ENCODE results near the gene RAP1GAP2.

Gene RAP1GAP2

GRCh38 chr17:2852221-2852620, 56.0 kb downstream of the RAP1GAP2 start:
- in situ Hi-C loops (cut with MboI; ENCODE audit: low sequenced_read_pairs): no loop called here

DNA sequence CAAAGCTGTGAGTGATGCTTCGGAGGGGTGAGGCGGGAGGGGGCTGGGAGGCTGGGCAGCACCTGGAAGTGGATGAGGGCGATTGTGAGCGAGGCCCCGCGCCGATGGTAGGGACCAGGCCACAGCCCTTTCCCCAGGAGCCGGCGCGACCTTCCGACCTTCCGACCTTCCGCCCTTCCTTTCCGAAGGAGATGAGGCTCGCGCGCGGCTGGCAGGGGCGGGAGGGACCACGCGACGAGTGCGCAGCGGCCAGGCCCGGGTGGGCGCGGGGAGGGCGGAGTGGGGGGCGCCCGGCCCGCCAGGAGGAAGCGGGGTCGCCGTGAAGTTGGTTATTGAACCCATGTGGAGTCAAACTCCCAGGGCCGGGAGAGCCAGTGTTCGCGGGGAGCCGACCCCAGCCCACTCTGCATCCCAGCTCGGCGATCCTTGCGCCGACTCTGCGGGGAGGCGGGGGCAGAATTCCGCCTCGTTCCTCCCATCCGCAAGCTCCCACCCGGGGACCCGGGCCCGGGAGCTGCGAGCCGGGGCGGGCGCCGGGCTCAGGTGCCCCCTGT, 56.6 kb downstream of the RAP1GAP2 start:
- in situ Hi-C loops (cut with MboI; ENCODE audit: low sequenced_read_pairs): no loop called here

- in situ Hi-C loops (cut with MboI; ENCODE audit: low sequenced_read_pairs): no loop called here
Observed at GRCh38 chr17:2853283-2854142, 57.3 kb downstream of the RAP1GAP2 start.

DNA sequence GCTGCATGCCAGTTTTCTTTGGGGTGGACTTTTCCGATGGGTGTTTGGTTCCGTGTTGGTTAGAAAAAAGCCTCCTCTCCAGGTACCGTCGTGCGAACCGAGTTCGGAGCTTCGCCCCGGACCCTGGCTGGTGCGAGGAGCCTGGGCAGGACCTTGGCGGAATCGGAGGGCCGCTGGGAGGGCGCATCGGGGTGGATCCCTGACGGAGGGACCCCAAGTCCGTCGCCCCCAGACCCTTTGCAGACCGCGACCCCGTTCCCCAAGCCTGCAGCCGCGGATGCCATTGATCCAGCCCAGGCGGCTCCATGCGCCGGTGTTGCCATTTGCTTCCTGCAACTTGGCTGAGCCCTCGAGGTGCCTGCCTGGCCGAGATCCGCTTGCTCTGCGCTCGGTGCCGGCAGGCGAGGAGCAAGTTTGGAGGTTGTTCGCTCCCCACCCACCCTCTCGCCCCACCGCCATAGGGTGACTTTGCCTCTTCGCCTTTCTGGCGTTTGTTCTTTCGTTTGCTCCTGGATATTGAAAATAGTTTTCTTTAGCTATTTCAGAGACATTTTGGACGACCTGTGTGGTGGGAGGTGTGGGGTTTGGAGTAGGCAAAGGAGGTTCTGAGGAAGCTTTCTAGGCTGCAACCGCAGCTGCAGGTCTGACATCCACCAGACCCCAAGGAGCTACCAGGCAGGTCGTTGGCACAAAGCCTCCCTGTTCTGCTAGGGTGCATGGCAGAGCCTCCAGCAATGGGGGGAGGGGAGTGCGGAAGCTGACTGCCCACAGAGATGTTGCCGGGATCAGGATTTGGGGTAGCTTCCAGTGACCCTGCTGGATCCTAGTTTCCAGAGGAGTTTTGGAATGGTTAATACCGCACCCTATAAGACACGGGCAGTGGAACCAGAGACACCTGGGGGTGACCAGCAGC, 58.2 kb downstream of the RAP1GAP2 start:
- in situ Hi-C loops (cut with MboI; ENCODE audit: low sequenced_read_pairs): no loop called here

DNA sequence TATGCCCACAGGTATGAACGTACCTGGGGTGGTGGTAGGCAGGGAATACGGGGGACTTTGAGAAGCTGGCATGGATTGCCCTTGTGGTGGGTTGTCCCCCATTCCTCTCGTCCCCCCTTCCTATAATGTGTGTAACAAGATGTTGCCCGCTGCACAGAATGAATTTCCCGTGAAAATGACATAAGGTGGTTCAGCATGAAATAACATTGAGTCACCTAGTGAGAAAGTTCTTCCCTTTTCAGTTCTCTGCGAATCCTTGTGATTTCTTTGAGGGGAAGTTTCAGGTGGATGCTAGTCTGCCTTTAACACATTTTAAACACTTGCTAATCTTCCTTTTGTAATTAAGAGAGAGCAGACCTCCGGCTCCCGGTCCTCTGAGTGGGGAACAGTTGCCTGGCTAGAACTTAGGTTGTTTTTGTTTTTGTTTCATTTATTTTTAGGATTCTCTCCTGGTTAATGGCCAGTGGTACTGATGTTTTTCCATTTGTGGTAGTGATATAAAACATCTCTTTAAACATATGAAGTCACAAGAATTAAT, 58.9 kb downstream of the RAP1GAP2 start:
- in situ Hi-C loops (cut with MboI; ENCODE audit: low sequenced_read_pairs): no loop called here

DNA sequence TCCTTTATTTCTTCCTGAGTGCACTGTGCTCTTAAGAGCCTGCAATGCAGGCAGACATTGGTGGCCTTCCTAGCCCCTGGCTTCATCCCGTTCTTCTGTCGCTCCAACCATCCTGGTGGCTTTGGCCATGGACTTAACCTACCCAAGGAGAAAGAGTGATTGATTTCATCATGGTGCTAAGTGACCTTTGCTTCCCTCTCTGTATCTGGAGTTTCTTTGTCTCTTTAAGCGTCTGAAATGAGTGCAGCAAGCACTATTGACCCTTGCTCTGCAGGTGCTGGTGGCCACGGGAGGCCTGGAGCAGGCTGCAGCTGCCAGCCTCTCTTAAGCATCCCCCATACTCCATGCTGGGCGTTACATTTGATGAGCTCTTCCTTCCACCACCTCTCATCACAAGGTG, 60.5 kb downstream of the RAP1GAP2 start:
- in situ Hi-C loops (cut with MboI; ENCODE audit: low sequenced_read_pairs): no loop called here

DNA sequence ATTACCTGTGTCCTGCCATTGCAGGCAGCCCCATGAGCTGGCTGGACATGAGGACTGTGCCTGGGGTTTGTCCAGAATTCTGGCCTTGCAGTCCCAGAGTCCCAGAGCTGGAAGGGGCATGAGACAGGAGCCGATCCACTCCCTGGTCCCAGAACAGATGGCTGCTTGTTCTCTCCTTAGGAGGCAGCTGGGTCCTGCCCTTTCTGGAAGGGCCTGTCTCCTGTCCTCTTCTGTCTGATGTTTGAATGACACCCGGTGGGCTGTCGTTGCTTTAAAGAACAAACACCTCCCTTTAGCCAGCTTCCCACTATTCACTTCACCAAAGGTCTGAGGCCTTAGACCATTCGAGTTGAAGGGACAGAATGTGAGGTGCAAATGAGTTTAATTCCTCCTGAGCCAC, 63.8 kb downstream of the RAP1GAP2 start:
- in situ Hi-C loops (cut with MboI; ENCODE audit: low sequenced_read_pairs): no loop called here

GRCh38 chr17:2860883-2861282, 64.6 kb downstream of the RAP1GAP2 start:
- in situ Hi-C loops (cut with MboI; ENCODE audit: low sequenced_read_pairs): no loop called here

DNA sequence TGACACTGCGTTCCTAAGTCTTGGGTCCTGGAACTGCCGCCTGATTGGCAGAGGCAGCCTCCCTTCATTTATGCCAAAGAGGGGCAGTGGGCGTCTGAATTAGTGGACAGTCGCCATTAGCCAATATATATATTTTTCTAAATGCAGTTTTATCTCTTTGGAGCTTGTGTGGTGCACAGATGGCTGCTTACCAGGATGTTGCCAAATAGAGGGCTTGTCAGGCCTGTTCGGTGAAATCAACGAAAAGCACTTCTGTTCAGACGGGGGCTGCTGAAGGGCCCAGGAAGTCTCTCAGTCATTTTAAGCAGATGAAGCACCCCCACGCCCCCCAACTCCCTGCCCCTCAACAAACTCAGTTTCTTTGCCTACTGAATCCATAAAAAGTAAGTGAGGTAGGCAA, 66.0 kb downstream of the RAP1GAP2 start:
- in situ Hi-C loops (cut with MboI; ENCODE audit: low sequenced_read_pairs): no loop called here

- in situ Hi-C loops (cut with MboI; ENCODE audit: low sequenced_read_pairs): no loop called here
Observed at GRCh38 chr17:2863204-2863603, 67.0 kb downstream of the RAP1GAP2 start.

DNA sequence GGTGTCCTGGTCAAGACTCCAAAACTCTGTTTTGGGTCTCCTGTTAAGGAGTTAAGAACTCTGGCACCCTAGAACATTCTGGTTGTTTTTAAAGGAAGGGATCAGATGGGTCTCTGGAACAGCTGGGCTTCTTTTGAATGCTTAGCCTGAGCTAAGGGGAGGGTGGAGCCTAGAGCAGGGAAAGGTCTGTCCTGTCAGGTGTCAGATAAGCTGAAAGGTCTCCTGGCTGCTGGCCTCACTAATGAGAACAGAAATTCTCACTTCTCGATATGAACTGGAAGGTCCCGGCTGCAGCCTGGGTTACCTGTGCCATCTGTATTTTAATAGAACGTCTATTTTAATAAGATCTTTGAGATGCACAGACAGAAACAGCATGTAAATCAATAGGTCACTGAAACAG, 69.0 kb downstream of the RAP1GAP2 start:
- in situ Hi-C loops (cut with MboI; ENCODE audit: low sequenced_read_pairs): no loop called here

DNA sequence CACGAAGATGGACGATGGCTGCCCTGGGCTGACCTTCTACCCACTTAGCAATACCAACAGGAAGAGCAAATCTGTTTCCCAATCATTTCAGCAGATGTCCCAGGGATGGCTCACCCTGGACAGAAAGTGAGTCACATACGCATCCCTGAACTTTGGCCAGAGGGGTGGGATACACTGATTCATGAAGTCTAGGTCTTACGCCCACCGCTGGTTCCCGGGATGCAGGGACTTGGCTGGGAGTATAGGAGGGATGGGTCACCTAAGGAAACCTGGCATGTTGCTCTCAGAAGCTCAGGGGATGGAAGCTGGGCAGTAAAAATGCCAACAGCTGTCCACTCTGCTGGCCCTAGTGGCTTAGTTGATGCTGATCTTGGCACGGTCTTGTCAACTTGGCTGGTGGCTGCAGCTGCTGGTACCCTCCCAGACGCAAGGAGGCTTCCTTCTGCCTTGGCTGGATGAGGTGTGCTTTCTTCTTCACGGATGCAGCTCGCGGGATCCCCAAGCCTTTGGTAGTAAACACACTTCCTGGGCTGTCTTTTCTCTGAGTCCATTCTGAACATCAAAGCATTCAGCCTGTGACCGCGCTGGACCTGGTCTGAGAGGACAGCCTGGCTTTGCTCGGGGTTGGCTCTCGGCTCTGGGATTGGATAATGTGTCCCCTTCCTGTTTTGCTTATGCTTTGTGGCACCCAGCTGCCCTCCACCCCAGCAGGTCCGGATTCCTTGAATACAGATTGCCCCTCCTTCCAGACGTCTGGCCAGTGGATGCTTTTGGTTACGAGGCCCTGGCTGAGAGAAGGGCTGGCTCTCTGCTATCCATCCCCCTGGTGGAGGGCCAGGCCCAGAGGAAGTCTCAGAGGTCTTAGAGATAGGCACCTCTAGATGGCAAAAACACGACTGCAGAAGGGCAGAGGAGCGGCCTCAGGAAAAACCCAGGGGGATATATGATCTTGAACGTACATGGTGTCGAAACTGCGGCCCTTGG, 71.5 kb downstream of the RAP1GAP2 start:
- in situ Hi-C loops (cut with MboI; ENCODE audit: low sequenced_read_pairs): no loop called here

GRCh38 chr17:2869604-2870003, 73.4 kb downstream of the RAP1GAP2 start:
- in situ Hi-C loops (cut with MboI; ENCODE audit: low sequenced_read_pairs): no loop called here

GRCh38 chr17:2871205-2871604, 75.0 kb downstream of the RAP1GAP2 start:
- in situ Hi-C loops (cut with MboI; ENCODE audit: low sequenced_read_pairs): no loop called here

- in situ Hi-C loops (cut with MboI; ENCODE audit: low sequenced_read_pairs): no loop called here
Observed at GRCh38 chr17:2871720-2872119, 75.5 kb downstream of the RAP1GAP2 start.

DNA sequence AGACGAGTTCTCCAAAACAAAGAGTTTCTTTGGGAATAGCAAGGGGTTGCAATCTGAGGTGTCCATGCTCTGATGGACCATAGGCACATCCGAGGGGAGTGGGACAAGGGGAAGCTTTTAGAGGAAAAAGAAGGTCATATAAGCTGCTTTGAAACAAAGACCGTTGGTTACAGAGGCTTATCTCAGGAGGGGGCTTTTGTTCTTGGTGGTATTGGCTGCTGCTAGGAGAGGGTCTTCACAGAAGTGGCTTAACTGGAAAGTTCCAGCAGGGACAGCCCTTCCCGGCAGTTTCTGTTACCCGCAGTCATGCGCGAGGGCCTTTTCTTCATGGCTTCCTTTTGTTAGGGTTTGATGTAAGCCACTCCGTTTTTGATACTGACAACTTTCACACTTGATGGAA, 76.0 kb downstream of the RAP1GAP2 start:
- in situ Hi-C loops (cut with MboI; ENCODE audit: low sequenced_read_pairs): no loop called here

- in situ Hi-C loops (cut with MboI; ENCODE audit: low sequenced_read_pairs): no loop called here
Observed at GRCh38 chr17:2874189-2874686, 78.0 kb downstream of the RAP1GAP2 start.

DNA sequence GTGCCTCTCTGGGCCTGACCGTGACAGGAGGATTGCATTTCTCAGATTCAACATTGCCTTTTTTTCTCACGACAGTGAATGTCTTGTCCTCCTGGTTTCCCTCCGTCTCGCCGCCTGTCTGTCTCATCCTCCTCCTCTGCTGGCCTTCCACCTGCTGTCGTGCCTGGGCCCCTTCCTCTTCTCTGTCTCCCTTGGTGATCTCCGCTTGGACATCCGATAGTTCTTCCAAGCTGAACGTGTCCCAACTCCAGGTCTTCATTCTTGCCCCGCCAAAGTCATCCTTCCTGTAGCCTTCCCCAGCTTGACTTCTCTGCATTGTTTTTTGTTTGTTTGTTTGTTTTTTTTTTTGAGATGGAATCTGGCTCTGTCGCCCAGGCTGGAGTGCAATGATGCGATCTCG, 79.4 kb downstream of the RAP1GAP2 start:
- in situ Hi-C loops (cut with MboI; ENCODE audit: low sequenced_read_pairs): no loop called here

DNA sequence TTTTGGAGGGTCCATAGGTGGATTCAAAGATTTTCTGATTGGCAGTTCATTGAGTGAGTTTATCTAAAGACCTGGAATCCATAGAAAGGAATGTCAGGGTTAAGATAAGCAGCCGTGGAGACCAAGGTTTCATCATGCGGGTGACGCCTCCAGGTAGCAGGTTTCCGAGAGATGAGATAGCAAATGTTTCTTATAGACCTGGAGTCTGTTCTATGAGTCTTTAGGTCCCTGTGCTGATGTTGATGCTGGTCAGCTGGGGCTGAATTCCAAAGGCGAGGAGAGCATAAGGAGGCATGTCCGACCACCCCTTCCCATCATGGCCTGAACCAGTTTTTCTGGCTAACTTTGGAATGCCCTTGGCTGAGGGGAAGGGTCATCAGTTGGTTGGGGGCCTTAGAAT, 80.2 kb downstream of the RAP1GAP2 start:
- in situ Hi-C loops (cut with MboI; ENCODE audit: low sequenced_read_pairs): no loop called here

DNA sequence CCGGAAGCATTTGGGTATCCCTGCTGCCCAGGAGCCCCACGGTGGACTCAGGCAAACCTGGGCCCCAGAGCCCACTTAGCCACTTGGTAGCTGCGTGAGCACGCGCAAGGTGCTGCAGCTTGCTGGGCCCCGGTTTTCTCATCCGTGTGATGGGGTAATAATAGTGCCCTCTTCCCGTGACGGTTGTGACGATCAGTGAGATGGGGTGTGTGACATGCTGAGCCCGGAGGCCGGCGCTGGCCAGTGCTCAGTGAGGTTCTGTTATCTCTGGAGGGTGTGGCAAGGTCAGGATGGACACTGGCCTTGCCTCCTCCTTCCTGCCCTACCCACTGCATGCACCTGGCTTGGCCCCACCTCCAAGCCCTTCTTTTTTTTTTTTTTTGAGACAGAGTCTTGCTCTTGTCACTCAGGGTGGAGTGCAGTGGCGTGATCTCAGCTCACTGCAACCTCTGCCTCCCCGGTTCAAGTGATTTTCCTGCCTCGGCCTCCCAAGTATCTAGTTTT, 82.6 kb downstream of the RAP1GAP2 start:
- in situ Hi-C loops (cut with MboI; ENCODE audit: low sequenced_read_pairs): no loop called here
